K562 (cell line): ENCODE results near the gene SIT1. TPM values are rescaled to one million over a fixed set of nuclear protein-coding genes. Genes with fewer than 3 reads are reported as not detected.
A peak's percentile ranks its signal among the peaks of the same experiment; 100 is the strongest.

ENCODE experiments used
- DNMT1 ChIP-seq: fragments of 450-650 bp; IDR thresholded peaks from 2 replicates; pipeline ENCODE4 v1.6.1; 2016; ENCODE audit warnings: antibody characterized with exemption, mild to moderate bottlenecking
- GTF2B ChIP-seq: IDR thresholded peaks from 2 replicates; pipeline ENCODE4 v1.6.1; 2011; ENCODE audit not compliant: insufficient read length; ENCODE audit errors: extremely low read depth
- JUN ChIP-seq, 2 experiments: sonication (generic) in 1 of 2; formaldehyde crosslinking in 1 of 2; IDR thresholded peaks; 2 replicates each; pipeline versions ENCODE4 v1.6.1 to v1.8.0; 2012 to 2022; ENCODE audit warnings: borderline replicate concordance in 2 of 2, mild to moderate bottlenecking in 2 of 2, improper control_type of control experiment in 1 of 2, low read depth in 1 of 2, low read length in 1 of 2, missing genetic modification reagents in 1 of 2
- NFRKB ChIP-seq: fragments of 450-650 bp; IDR thresholded peaks from 2 replicates; pipeline ENCODE4 v1.6.1; 2016; ENCODE audit warnings: low read depth
- RBM15 ChIP-seq: fragments of 200-400 bp; formaldehyde crosslinking; IDR thresholded peaks from 2 replicates; pipeline ENCODE4 v1.6.1; 2018; ENCODE audit warnings: mild to moderate bottlenecking, low read length, moderate library complexity; ENCODE audit not compliant: insufficient read depth
- RERE ChIP-seq: sonication (generic); formaldehyde crosslinking; IDR thresholded peaks from 2 replicates; pipeline ENCODE4 v1.8.0; 2023; ENCODE audit warnings: missing genetic modification reagents, mild to moderate bottlenecking, borderline replicate concordance
- REST ChIP-seq, 2 experiments: fragments of 450-650 bp; formaldehyde crosslinking in 1 of 2; IDR thresholded peaks; 2 replicates each; pipeline versions ENCODE4 v1.4.0 to v1.6.1; 2014 to 2020; ENCODE audit warnings: mild to moderate bottlenecking in 2 of 2, borderline replicate concordance in 1 of 2, low read depth in 1 of 2
- SLC30A9 ChIP-seq: fragments of 250-450 bp; sonication (Bioruptor Pico); IDR thresholded peaks from 2 replicates; pipeline ENCODE4 v1.8.0; 2022; ENCODE audit warnings: mild to moderate bottlenecking, moderate library complexity
- ZBTB1 ChIP-seq: sonication (generic); formaldehyde crosslinking; IDR thresholded peaks from 2 replicates; pipeline ENCODE4 v1.8.1; 2023; ENCODE audit warnings: missing genetic modification reagents, low read depth, mild to moderate bottlenecking, borderline replicate concordance
- ZNF384 ChIP-seq: IDR thresholded peaks from 2 replicates; pipeline ENCODE4 v1.6.1; 2012; ENCODE audit warnings: low read depth, low read length, improper control_type of control experiment
- ZNF583 ChIP-seq: fragments of 250-450 bp; sonication (Bioruptor Pico); IDR thresholded peaks from 2 replicates; pipeline ENCODE4 v1.4.0; 2020
- ZNF766 ChIP-seq: fragments of 200-800 bp; sonication (Bioruptor generic); conservative IDR thresholded peaks from 2 replicates; pipeline ENCODE4 v1.6.1; 2016; ENCODE audit warnings: missing genetic modification characterization, missing compliant biosample characterization
- polyA plus RNA-seq, 8 experiments: library from polyadenylated mRNA; depleted of rRNA in 4 of 8; stranded (reverse) in 5 of 8; unstranded in 3 of 8; fragments of >200 nt; fragmentation: Nextera tagmentation in 2 of 8; fragmentation: Illumina TruSeq in 1 of 8; extraction: Ambion mirVana in 2 of 8; extraction: Trizol in 1 of 8; gene quantifications; 2 replicates each; pipeline versions ENCODE4 v1.2.1 to v1.2.3, GENCODE V29; 2011 to 2014; ENCODE audit warnings: inconsistent platforms in 1 of 8, missing spikeins in 1 of 8
- total RNA-seq, 7 experiments: library from RNA; depleted of rRNA in 6 of 7; stranded (reverse); fragments of >200 nt in 6 of 7; fragmentation: Illumina TruSeq in 2 of 7; extraction: Trizol in 2 of 7; gene quantifications; 2 replicates each; pipeline versions ENCODE4 v1.2.1 to v1.2.3, GENCODE V29; 2011 to 2021; ENCODE audit warnings: low replicate concordance in 1 of 7

Gene SIT1
- total and polyA plus RNA-seq, 9 of the 15 experiments (the other 6 are each of a cell fraction or from before 2014, with no cell fraction given) = not detected

- peak; percentile 46; the same call in 1 of the 2 replicates for TF ChIP-seq REST (IDR thresholded peaks at IDR 0.05; ENCODE audit: borderline replicate concordance)
- TF ChIP-seq REST (CRISPR knock-in tag; IDR thresholded peaks at IDR 0.05; ENCODE audit: low read depth) = no peak
- TF ChIP-seq ZNF766 (CRISPR knock-in tag) = no peak
- TF ChIP-seq GTF2B = no peak
- no peak for TF ChIP-seq RBM15
- no peak for TF ChIP-seq DNMT1
- TF ChIP-seq ZBTB1 (CRISPR knock-in tag) = peak; percentile 75; the same call in 1 of the 2 replicates
- no peak for TF ChIP-seq ZNF583 (CRISPR knock-in tag)
- TF ChIP-seq JUN (IDR thresholded peaks at IDR 0.05; ENCODE audit: borderline replicate concordance, low read depth, low read length) = 0 out of 2 replicates have a peak, but pooled peaks have one; percentile 6
- TF ChIP-seq JUN (CRISPR knock-in tag; IDR thresholded peaks at IDR 0.05; ENCODE audit: borderline replicate concordance) = no peak
- no peak for TF ChIP-seq ZNF384
- no peak for TF ChIP-seq NFRKB
- TF ChIP-seq SLC30A9 (CRISPR knock-in tag) = no peak
- TF ChIP-seq RERE (CRISPR knock-in tag) = no peak
Measured at GRCh38 chr9:35646533-35647265, 4.0 kb downstream of the SIT1 start (continued).
